KG1 (cell line): Measurements from ENCODE around the gene ACSS2.

Experiments
- DNase-seq: peaks from one replicate; lab custom pipeline; 2025; lab: John Stamatoyannopoulos, UW

ACSS2 gene

GRCh38 chr20:34948030-34948429 lies 71.6 kb downstream of the ACSS2 start:
- no peak for DNase-seq

- no peak for DNase-seq
These were observed 72.7 kb downstream of the ACSS2 start for GRCh38 chr20:34949120-34949519.

GRCh38 chr20:34951252-34951651 lies 74.8 kb downstream of the ACSS2 start:
- no peak for DNase-seq

- DNase-seq: no peak
These were observed 75.2 kb downstream of the ACSS2 start for GRCh38 chr20:34951652-34952051.

- no peak for DNase-seq
These were observed 76.3 kb downstream of the ACSS2 start for GRCh38 chr20:34952671-34953070.

GRCh38 chr20:34953960-34954359 lies 77.5 kb downstream of the ACSS2 start:
- no peak for DNase-seq

- DNase-seq: no peak
These were observed 78.5 kb downstream of the ACSS2 start for GRCh38 chr20:34954904-34955230.

- peak; percentile 96 for DNase-seq
These were observed 79.0 kb downstream of the ACSS2 start, which contains the start of the genes GSS and MYH7B for GRCh38 chr20:34955231-34956040. TSS of gene GSS (minus strand) at chr20:34955806. CDS start at chr20:34951852, 3,954 bp downstream. TSS of gene MYH7B (plus strand) at chr20:34955868. CDS start at chr20:34978006, 22,138 bp downstream.

- DNase-seq: no peak
These were observed 79.6 kb downstream of the ACSS2 start for GRCh38 chr20:34956041-34956458.

- DNase-seq: no peak
These were observed 80.5 kb downstream of the ACSS2 start for GRCh38 chr20:34956751-34957472.

- no peak for DNase-seq
These were observed 88.1 kb downstream of the ACSS2 start for GRCh38 chr20:34964486-34964885.

GRCh38 chr20:34965051-34965450 lies 88.6 kb downstream of the ACSS2 start:
- no peak for DNase-seq

GRCh38 chr20:34967421-34967820 lies 91.0 kb downstream of the ACSS2 start:
- DNase-seq: no peak

GRCh38 chr20:34968042-34968775 lies 91.8 kb downstream of the ACSS2 start:
- no peak for DNase-seq

- no peak for DNase-seq
These were observed 93.9 kb downstream of the ACSS2 start for GRCh38 chr20:34970193-34970840.

- no peak for DNase-seq
These were observed 94.6 kb downstream of the ACSS2 start for GRCh38 chr20:34970846-34971560.

GRCh38 chr20:34971561-34972235 lies 95.3 kb downstream of the ACSS2 start:
- no peak for DNase-seq

GRCh38 chr20:34974246-34974645 lies 97.8 kb downstream of the ACSS2 start:
- DNase-seq: no peak

- DNase-seq: no peak
These were observed 99.9 kb downstream of the ACSS2 start for GRCh38 chr20:34976286-34976685.
